RWPE1 (cell line): ENCODE measurements around the gene RER1.

Experiments
- CTCF ChIA-PET: fragments of 350-600 bp; sonication (Branson Sonifier 250); formaldehyde crosslinking; extraction: SDS; loops from one replicate; lab custom pipeline; 2021; lab: Yijun Ruan, JAX
- POLR2A ChIA-PET: fragments of 400-600 bp; formaldehyde crosslinking; extraction: SDS; loops from one replicate; lab custom pipeline; 2020; ENCODE audit warnings: antibody characterized with exemption; ENCODE audit not compliant: low non-redundant PET; lab: Yijun Ruan, JAX
- DNase-seq: peaks from one replicate; pipeline ENCODE4 v3.0.0; 2012; ENCODE audit warnings: low spot score
- H3K27ac ChIP-seq: fragments of 450-650 bp; 2 replicates; pipeline ENCODE4 v1.5.1; 2017
- TF ChIP-seq, protein P1 (sequence below): fragments of 450-650 bp; conservative IDR thresholded peaks from 2 replicates; pipeline ENCODE4 v1.5.1; 2017; ENCODE audit warnings: low read depth, mild to moderate bottlenecking

Gene RER1

GRCh38 chr1:2394761-2395160 is 3.1 kb downstream of the RER1 start:
- DNase-seq: no peak
- peak overlapping the region; percentile 43 for H3K27ac ChIP-seq
- ChIA-PET CTCF (no interaction called here), POLR2A (no interaction called here)
- TF ChIP-seq, protein P1, sequence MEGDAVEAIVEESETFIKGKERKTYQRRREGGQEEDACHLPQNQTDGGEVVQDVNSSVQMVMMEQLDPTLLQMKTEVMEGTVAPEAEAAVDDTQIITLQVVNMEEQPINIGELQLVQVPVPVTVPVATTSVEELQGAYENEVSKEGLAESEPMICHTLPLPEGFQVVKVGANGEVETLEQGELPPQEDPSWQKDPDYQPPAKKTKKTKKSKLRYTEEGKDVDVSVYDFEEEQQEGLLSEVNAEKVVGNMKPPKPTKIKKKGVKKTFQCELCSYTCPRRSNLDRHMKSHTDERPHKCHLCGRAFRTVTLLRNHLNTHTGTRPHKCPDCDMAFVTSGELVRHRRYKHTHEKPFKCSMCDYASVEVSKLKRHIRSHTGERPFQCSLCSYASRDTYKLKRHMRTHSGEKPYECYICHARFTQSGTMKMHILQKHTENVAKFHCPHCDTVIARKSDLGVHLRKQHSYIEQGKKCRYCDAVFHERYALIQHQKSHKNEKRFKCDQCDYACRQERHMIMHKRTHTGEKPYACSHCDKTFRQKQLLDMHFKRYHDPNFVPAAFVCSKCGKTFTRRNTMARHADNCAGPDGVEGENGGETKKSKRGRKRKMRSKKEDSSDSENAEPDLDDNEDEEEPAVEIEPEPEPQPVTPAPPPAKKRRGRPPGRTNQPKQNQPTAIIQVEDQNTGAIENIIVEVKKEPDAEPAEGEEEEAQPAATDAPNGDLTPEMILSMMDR: no peak

GRCh38 chr1:2395245-2395644 is 3.6 kb downstream of the RER1 start:
- TF ChIP-seq, protein P1: no peak
- ChIA-PET POLR2A (no interaction called here), CTCF (no interaction called here)
- peak overlapping the region; percentile 43 for H3K27ac ChIP-seq
- no peak for DNase-seq

DNA sequence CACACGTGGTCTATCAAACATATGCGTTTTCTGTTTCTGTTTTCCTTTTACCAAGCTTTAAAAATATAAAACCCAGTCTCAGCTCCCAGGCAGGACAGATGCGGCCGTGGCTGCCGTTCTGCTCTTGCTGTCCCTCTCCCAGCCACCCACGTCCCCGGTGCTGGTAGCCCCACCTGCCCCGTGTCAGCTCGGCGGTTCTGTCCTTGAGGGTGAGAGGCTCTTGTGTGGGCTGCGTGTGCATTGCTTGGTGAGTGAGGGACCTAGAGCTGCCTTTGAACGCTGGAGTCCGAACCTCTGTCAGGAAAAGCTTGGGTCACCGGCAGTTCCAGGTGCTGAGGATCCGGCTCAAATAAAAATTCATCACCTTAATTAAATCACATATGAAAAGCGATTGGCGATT is 4.4 kb downstream of the RER1 start:
- ChIA-PET POLR2A (interaction anchor here (0.6 kb wide), 1 partner anchor 111 kb away, joined by 5 read pairs; no protein-coding TSS in a partner anchor), CTCF (interaction anchor here (0.9 kb wide), 1 partner anchor 20 kb away, joined by 3 read pairs; no protein-coding TSS in a partner anchor)
- TF ChIP-seq, protein P1: no peak
- H3K27ac ChIP-seq: peak overlapping the region; percentile 35; the same call in 1 of the 2 replicates
- no peak for DNase-seq

DNA sequence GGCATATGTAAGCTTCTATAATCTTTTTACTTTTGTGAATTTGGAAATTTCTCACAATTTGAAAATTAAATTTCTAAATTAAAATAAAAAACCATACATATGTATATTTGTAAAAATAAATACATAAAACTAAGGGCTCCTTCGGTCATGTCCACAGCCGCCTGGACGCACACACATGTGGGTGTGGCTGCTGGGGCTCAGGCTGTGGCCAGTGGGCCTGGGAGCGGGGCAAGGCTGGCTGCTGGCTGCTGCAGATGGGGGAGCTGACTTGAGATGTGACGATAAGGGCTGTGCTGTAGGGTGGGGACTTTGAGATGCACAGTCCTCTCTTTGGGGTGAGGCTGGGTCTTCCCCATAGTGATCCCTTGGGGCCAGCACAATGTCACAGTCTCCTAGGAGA is 4.8 kb downstream of the RER1 start:
- TF ChIP-seq, protein P1: no peak
- CTCF ChIA-PET: interaction anchor here (0.6 to 0.9 kb wide), 2 partner anchors 20 to 70 kb away, joined by 3 to 4 read pairs; no protein-coding TSS in a partner anchor
- DNase-seq: no peak
- peak overlapping the region; percentile 35; the same call in 1 of the 2 replicates for H3K27ac ChIP-seq
- POLR2A ChIA-PET: interaction anchor here (0.6 kb wide), 1 partner anchor 111 kb away, joined by 5 read pairs; no protein-coding TSS in a partner anchor

GRCh38 chr1:2397007-2397679 is 5.5 kb downstream of the RER1 start:
- ChIA-PET POLR2A (interaction anchor here (0.5 kb wide), 1 partner anchor 207 kb away, joined by 7 read pairs; no protein-coding TSS in a partner anchor), CTCF (interaction anchor here (0.6 to 0.9 kb wide), 2 partner anchors 19 to 69 kb away, joined by 3 to 4 read pairs; no protein-coding TSS in a partner anchor)
- no peak for DNase-seq
- TF ChIP-seq, protein P1: no peak
- peak overlapping the region; percentile 41 for H3K27ac ChIP-seq

GRCh38 chr1:2398871-2399270 is 7.2 kb downstream of the RER1 start:
- DNase-seq: no peak
- ChIA-PET POLR2A (no interaction called here), CTCF (no interaction called here)
- peak overlapping the region; percentile 52 for H3K27ac ChIP-seq
- TF ChIP-seq, protein P1: no peak
